ENCODE results near the gene ULK1. TPM values are rescaled to one million over a fixed set of nuclear protein-coding genes. Genes with fewer than 3 reads are reported as not detected.

Gene ULK1
- total RNA-seq, 1 experiment from 2014 or later = 48.9 TPM

- peaks cover 9% of the 10 kb centered on the region for H3K4me1 Mint-ChIP-seq (ENCODE audit: low read depth, unreplicated experiment)
- H3K4me3 Mint-ChIP-seq (ENCODE audit: low read depth, unreplicated experiment) = no peak overlapping the region
- H3K27me3 Mint-ChIP-seq (ENCODE audit: unreplicated experiment) = no peaks in the 10 kb centered on the region
- no peak for DNase-seq
- CTCF ChIA-PET = no interaction called here
- H3K36me3 Mint-ChIP-seq (ENCODE audit: insufficient read depth, unreplicated experiment) = peaks cover 15% of the 10 kb centered on the region
- BruUV-seq (replicated peaks) = no TSS peak
- no peak for TF ChIP-seq CTCF (IDR thresholded peaks at IDR 0.05; ENCODE audit: unreplicated experiment)
- intact Hi-C loops (cut with micrococcal nuclease; ENCODE audit: unreplicated experiment) = no loop called here
- no peak overlapping the region for H3K27ac Mint-ChIP-seq (ENCODE audit: unreplicated experiment)
- H3K9me3 Mint-ChIP-seq (ENCODE audit: low read depth, unreplicated experiment) = no peaks in the 10 kb centered on the region
Observed at GRCh38 chr12:131965073-131965472, 70.7 kb downstream of the ULK1 start.

GRCh38 chr12:131971226-131971625 is 76.8 kb downstream of the ULK1 start:
- DNase-seq = no peak
- no peak overlapping the region for H3K27ac Mint-ChIP-seq (ENCODE audit: unreplicated experiment)
- H3K27me3 Mint-ChIP-seq (ENCODE audit: unreplicated experiment) = no peaks in the 10 kb centered on the region
- intact Hi-C loops (cut with micrococcal nuclease; ENCODE audit: unreplicated experiment) = no loop called here
- CTCF ChIA-PET = no interaction called here
- H3K9me3 Mint-ChIP-seq (ENCODE audit: low read depth, unreplicated experiment) = no peaks in the 10 kb centered on the region
- no peak overlapping the region for H3K4me3 Mint-ChIP-seq (ENCODE audit: low read depth, unreplicated experiment)
- BruUV-seq (replicated peaks) = no TSS peak
- TF ChIP-seq CTCF (IDR thresholded peaks at IDR 0.05; ENCODE audit: unreplicated experiment) = no peak
- H3K4me1 Mint-ChIP-seq (ENCODE audit: low read depth, unreplicated experiment) = no peaks in the 10 kb centered on the region
- no peaks in the 10 kb centered on the region for H3K36me3 Mint-ChIP-seq (ENCODE audit: insufficient read depth, unreplicated experiment)

Other genes with a start within 250 kb of the ULK1 start
- 68.4 and 74.2 TPM in 2 replicates for gene SFSWAP, start 183.5 kb upstream of the ULK1 start, total RNA-seq (2022)
- 0.61 and 1.4 TPM in 2 replicates for gene MMP17, start 66.2 kb upstream of the ULK1 start, total RNA-seq (2022)
- 81.3 and 95.5 TPM in 2 replicates for gene PUS1, start 34.7 kb downstream of the ULK1 start, total RNA-seq (2022)
- gene EP400, start 55.3 kb downstream of the ULK1 start, total RNA-seq (2022) = 84.4 and 88.7 TPM in 2 replicates
- gene DDX51, start 249.7 kb downstream of the ULK1 start, total RNA-seq (2022) = 46.3 and 48.0 TPM in 2 replicates
- gene NOC4L, start 249.8 kb downstream of the ULK1 start, total RNA-seq (2022) = 62.5 and 67.3 TPM in 2 replicates

Data from Calu3 (cell line).